ENCODE measurements around the gene MYADML2.
"Not testable (repeated sequence)": the region's sequence is repeated elsewhere in the genome, so short reads cannot be mapped to it uniquely, and the experiment has no call there.

Gene MYADML2, protein sequence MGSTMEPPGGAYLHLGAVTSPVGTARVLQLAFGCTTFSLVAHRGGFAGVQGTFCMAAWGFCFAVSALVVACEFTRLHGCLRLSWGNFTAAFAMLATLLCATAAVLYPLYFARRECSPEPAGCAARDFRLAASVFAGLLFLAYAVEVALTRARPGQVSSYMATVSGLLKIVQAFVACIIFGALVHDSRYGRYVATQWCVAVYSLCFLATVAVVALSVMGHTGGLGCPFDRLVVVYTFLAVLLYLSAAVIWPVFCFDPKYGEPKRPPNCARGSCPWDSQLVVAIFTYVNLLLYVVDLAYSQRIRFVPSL

DNA sequence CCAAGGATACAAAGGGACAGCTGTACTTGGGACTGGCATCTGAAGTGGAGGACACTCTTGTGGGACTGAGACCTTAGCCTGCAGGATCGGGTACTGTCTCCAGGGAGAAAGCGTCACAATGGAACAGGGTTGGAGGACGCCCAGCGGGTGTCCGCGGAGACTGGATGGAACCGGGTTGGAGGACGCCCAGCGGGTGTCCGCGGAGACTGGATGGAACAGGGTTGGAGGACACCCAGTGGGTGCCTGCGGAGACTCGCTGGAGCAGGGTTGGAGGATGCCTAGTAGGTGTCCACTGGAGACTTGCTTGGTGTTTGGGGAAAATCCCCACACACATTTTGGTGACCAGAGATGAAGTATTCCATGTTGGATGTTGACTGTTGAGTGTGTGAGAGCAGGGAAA is at the start of gene MYADML2:
TSS of gene MYADML2 (minus strand) at position 45 of the 400 bp plus-strand sequence. CDS start 5,492 bp downstream, outside the sequence.
- DNase-seq = no peak

DNA sequence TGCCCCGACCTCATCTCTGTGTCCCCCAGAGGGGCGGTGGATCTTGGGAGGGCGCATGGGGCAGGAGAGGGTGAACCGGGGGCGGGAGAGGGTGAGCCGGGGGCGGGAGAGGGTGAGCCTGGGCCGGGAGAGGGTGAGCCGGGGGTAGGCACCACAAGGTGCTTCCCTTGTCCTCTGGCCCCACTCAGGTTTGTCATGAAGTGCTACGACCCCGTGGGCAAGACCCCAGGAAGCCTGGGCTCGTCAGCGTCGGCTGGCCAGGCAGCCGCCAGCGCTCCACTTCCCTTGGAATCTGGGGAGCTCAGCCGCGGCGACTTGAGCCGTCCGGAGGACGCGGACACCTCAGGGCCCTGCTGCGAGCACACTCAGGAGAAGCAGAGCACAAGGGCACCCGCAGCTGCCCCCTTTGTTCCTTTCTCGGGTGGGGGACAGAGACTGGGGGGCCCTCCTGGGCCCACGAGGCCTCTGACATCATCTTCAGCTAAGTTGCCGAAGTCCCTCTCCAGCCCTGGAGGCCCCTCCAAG is 49.3 kb upstream of the MYADML2 start:
- DNase-seq = no peak

DNA sequence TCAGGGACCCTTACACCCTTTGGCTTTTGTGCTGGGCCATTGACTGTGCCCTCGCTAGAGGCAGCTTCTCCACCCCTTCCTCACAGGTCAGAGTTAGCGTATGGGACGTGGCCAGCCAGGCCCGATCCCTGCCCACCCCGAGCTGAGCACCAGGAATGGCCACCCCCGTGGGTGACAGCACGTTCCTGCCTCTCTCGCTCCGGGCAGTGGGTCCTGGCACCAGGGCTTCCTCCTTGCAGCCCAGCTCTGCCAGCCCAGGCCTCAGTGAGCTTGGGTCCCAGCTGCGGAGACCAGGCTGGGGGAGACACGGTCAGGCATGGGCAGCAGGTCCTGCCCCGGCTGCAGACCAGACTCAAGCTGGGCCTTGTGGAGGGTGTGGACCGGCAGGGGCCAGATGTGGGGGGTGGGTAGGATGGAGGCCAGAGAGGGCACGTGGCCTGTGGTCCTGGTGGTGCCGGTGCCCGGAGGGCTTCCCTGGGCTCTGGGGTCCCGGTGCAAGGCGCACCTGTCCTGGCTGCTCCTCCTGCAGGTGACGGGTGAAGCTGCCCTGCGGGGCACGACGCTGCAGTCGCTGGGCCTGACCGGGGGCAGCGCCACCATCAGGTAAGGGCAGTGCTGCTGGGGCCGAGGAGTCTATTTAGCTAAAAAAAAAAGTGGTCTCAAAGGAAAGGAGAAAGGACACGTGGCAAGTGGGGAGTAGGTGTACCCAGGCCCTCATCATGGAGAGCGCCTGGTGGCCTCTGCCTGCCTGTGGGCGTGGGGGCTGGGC is 48.6 kb upstream of the MYADML2 start:
- DNase-seq = no peak

DNA sequence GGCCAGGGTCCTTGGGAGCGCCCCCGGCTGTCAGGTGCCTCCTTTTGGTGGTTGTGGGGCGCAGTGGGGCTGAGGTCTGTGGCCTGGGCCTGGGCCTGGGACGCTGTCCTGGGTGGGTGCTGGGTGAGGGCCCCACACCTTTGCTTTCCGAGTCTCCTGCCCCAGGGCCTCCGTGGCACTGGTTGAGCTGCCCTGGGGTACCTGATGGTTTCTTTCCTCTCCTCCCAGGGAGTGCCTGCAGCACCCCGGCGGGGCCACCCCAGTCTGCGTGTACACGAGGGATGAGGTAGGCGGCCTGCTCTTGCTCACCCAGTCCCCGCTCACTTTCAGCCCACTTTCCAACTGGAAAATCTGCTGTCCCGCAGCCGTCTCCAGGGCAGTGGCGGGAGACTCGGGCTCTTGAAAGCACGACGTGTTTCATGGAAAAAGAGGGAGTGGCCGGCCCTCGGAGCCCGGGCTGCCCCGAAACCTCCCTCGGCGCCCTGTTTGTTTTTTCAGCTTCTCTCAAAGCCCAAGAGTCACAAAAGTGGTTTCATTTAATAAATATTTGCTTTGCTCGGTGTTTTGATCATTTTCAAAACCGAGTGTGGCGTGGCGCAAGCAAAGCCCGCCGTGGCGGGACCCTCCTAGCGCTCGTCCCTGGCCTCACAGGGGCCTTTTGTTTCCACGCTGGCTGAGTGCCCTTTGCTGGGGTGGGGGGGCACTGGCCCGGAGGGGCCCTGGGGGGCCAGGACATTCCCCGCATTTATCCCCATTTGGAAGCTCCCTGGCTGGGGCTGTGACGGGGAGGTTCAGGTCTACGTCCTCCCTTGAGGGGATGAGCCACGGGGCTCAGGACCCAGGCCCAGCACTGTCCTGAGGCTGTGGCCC is 47.8 kb upstream of the MYADML2 start:
- DNase-seq = no peak

DNA sequence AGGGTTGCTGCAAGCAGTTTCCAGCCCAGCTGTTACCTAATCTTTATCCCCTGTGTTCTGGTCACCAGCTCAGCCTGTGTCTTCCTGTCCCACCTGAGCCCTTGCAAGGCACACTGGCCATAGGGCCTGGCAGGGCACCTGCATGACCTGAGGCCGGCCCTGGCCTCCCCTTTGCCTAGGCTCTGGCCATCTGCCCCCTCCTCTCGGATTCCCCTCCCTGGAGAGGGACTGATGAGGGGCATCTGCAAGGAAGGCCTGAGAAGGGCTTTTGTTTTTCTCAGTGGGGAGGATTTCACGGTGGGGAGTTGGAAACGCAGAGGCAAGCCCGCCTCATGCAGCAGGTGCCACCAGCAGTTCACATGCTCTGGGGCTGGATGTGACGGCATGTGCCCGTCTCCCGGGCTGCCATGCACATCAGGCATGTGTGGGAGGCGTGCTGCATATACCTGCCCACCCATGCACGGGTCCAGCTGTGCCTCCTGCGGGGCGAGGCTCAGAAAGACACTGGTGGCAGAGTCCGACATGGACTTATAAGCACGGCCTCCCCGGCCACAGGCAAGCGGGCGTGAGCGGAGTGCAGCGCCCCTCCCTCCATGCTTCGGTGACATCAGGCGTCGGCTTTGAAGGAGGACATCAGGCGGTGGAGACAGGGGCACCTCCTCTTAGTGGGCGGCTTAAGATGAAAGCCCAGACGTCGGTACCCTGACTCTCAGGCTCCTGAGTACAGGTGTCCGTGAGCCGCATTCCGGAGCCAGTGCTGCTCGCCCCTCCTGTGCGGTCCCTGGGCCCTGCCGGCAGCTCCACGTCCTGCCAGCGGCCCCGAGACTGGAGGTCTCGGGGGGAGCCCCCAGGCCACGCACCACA is 46.9 kb upstream of the MYADML2 start:
- no peak for DNase-seq

DNA sequence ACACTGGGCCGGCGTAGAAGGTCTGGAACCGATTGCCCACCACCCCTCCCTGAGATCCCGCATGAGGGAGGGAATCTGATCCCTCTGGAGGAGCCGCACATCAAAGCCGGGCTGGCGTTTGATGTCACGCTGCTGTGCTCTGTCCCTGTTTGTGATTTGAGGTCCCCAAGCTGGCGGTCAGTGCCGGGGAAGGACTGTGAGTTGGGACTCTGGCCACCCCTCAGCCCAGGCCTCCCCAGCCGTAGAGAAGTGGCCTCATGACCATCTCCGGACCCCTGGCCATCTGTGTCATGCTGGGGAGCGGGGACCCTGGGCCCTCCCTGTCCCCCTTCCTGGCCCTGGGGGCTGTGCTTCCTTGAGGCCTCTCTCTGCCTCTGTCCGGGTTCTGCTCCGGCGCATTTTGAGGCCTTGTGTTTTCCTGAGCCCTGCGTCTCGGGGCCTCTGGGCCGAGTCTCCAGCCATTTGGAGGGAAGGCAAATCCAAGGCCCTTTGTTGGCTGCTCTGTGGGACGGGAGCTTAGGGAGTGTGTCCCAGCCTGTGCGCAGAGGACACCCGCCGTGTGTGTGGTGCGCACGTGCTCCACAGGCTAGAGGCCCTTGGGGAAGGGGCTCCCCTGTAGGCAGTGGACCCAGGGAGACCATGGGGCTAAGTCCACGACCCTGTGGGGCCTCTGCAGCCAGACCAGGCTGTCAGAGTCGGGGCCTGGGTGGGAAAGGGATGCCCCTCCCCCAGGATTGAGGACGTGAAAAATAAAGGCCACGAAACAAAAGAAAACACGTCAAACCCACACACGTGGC is 45.5 kb upstream of the MYADML2 start:
- DNase-seq = no peak

DNA sequence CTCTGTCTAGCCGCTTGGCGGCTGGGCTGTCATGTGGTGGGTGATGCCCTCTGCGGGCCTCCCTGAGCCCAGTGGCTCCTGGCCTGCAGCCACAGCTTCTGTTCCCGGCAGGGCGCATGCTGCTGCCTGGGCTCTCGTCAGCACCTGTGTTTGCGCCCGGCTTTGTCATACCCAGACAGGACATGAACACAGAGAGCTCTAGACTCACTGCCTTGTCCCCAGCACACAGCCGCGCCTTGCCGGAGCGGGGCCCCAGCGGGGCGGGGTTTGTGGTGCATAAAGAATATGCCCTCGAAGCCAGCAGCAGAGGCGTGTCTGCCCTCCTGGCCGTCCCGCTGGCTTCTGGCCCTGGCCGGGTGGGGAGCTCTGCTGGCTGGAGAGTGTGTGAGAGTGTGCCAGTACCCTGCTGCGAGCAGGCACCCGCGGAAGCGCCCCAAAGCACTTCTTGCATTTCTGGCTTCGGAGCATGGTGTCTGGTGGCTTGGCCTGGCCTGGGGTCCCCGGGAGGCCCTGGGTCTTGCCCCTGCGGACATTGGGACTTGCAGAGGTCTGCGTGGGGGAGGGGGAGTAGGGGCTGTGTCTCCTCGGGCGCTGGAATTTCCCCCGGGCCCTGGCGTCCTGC is 44.8 kb upstream of the MYADML2 start:
- DNase-seq = no peak

DNA sequence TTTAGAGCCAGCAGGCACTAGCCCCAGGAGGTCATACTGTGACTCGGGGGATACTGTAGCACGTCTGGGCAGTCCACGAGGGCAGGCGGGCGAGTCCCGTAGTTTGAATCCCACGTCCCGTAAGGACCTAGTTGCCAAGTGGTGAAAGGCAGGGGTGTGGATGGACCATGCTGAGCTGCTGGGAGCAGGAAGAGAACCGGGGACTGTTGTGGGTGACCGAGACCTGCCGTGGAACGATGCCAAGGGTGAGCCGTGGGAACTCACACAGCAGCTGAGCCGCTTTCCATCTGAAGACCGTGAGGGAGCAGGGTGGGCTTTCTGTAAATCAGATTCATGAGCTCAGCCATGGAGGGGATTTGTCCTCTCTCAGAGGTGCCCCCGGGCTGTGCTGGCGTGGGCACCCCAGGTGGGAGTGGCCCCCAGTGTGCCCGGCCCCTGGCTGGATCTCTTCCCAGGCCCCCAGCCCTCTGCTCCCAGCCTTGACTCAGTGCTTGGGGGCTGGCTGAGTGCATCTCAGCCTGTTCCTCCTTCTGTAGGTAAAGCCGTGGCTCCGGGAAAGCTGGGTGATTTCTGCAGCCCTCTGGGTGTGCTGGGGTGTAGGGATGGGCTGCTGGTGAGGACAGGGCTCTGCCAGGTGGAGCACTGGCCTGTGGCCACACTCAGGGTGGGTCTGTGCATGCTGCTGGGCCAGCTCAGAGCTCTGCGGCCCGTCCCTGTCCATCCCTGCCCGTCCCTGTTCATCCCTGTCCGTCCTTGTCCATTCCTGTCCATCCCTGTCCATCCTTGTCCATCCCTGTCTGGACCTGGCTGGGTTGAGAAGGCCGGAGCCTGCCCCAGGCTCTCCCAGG is 44.0 kb upstream of the MYADML2 start:
- no peak for DNase-seq

DNA sequence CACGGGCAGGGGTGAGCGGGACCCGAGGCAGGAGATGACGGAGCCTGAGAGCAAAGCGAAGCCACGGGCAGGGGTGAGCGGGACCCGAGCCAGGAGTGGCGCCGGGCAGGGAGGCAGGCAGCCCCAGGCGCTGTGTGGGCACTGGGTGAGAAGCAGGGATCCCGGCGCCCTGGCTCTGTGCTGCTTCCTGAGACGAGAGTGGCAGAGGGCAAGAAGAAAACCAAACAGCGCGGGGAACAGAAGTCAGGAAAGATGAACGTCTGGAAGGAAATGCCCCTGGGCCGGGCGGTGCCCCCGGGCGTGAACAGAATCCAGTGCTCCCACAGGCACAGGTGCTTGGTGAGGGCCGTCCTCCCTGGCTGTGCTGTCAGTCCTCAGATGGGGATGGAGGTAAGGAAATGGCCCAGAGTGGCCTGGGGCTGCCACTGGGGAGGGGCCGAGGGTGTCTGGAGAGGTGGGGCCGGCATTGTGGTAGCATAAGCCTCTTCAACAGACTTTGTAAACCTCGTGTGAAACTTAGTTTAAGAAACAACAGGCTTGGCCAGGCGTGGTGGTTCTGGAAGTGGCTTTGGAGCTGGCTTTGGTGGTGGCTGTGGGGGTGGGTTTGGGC is 40.2 kb upstream of the MYADML2 start:
- no peak for DNase-seq

DNA sequence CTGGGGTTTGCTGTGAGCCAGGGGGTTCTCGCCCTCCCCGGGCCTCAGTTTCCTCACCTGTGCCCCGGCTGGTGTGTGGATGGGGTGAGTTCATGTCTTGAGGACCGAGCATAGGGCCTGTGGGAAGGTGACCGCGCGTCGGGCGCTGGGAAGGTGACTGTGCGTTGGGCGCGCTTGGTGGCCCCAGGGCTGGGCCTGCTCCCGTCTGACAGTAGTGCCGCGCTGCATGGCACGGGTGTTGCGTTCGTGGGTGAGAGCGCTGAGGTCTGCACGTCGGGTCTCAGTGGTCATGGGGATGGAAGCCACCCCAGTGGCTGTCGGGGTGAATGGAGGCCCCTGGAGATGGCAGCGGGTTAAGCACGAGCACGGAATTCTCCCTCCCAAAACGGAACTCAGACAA is 39.6 kb upstream of the MYADML2 start:
- DNase-seq = no peak

DNA sequence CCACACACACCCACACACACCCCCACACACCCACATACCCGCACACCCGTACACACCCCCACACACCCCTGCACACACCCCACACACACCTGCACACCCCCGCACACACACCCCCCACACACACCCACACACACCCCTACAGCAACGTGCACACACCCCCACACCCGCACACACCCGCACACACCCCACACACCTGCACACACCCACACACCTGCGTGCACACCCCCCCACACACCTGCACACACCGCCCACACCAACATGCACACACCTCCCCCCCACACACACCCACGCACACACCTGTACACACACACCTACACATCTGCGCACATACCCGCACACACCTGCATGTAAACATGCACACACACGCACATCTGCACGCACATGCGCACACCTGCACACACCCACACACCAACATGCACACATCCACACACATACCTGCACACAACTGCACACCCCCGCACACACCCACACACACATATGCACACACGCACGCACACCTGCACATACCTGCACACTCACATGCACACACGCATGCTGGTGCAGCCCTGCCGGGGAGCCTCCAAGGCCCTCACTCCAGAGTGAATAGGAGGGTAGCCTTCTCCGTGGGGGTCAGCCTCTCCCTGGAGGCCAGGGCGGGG is 37.9 kb upstream of the MYADML2 start:
- DNase-seq = no peak

DNA sequence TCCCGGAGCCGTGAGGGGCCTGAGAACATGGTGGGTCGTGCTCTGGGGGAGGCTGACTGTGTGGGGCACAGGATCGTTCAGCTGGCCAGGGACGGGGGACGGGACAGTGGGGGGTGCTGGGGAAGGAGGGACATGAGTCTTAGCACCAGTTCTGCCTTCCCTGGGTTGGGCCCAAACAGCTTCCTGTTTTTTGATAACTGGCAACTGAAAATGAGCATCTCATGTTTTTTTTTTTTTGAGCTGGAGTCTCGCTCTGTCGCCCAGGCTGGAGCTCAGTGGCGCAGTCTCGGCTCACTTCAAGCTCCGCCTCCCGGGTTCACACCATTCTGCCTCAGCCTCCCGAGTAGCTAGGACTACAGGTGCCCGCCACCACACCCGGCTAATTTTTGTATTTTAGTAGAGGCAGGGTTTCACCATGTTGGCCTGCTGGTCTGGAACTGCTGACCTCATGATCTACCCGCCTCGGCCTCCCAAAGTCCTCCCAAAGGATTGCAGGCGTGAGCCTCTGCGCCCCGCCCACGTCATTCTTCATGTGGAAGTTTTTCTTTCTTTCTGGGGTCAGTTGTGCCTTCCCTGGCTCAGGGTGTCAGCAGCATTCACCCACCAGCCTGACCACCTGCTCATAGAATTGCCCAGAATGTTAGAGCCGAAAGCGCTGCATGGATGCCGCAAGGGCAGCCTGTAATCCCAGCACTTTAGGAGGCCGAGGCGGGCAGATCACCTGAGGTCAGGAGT is 36.8 kb upstream of the MYADML2 start:
- no peak for DNase-seq

DNA sequence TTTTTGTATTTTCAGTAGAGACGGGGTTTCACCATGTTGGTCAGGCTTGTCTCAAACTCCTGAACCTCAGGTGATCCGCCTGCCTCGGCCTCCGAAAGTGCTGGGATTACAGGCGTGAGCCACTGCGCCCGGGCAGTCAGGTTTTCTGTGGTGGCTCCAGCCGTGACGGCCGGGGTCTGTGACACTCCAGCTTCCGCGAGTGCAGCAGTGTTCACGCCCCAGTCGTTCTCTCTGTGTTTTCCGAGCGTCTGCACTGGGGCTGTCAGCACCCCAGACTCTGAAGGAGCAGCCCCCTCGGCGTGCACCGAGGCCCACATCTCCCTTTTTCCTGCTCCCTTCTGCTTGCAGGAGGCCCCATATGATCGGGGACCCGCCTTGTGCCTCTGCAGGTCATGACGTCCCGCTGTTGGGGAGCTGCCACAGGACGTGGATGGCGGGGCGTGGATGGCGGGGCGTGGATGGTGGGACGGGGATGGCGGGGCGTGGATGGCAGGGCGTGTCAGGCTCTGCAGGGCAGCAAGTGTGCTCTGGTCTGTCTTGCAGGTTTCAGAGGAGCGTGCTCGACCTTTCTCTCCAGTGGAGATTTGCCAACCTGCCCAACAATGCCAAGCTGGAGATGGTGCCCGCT is 36.1 kb upstream of the MYADML2 start:
- DNase-seq = no peak

DNA sequence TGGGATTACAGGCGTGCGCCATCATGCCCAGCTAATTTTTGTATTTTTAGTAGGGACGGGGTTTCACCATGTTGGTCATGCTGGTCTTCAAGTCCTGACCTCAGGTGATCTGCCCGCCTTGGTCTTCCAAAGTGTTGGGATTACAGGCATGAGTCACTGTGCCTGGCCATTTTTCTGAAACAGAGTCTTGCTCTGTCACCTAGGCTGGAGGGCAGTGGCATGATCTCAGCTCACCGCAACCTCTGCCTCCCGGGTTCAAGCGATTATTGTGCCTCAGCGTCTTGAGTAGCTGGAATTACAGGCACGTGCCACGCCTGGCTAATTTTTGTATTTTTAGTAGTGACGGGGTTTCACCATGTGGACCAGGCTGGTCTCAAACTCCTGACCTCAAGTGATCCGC is 34.5 kb upstream of the MYADML2 start:
- DNase-seq = not testable (repeated sequence)

DNA sequence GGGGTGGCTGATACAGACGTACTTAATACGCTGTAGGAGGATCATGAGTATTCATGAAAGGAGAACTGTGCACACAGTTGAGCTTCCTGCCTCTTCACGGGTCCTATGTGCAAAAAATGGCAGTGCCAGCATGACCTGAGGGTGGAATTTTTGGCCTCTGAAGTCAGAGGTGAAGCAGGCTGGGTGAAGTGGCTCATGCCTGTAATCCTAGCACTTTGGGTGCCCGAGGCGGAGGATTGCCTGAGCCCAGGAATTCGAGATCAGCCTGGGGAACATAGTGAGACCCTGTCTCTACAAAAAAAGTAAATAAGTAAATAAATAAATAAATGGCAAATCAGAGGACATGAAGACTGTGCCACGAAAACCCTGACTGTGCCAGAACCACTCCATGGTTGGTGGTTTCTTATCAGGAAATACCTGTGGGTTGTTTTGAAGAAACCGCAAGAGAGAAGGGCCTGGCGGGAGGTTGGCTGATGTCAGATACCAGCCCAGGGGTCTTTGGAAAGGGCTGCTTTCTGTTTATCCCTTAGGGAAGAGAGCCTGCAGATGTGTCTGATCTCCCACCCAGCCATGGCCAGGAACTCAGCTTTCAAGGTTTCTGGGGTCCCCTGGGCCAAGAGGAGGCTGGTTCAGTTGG is 33.8 kb upstream of the MYADML2 start:
- no peak for DNase-seq

DNA sequence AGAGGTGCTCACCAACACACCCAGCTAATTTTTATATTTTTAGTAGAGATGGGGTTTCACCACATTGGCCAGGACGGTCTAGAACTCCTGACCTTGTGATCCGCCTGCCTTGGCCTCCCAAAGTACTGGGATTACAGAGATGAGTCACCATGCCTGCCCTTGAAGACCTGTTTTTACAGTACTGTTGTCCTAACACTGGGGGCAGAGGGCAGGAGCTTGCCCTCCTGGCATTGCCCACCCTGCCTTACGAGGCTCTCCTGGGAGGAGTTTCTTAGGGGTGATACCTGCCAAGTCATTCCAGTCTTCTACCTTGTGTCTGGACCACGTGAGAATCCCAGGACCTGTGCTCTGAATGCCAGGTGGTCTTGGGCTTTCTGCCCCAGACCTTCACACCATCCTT is 33.1 kb upstream of the MYADML2 start:
- DNase-seq = no peak
